ENCODE data around the gene LAMC3.

The LAMC3 gene

DNA sequence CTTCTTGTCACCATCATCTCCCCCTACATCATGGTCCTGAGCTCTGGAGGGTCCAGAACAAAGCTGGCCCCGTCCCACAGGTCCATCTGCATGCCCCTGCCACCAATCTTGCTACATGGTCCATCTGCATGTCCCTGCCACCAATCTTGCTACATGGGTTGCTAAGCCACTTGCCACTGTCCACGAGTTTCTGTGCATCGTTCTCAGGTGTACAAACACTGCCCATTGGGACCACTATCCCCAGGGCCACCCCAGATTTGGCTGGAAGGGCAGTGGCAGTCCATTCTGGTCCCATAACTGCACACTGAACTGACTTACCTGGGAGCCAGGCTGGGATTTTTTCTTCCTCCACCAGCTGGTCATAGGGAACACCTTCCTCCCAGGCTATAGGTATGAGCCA is 8.0 kb upstream of the LAMC3 start:
- ChIA-PET CTCF (interaction anchor here (0.7 to 11.0 kb wide), 7 partner anchors 10 to 296 kb away, joined by 3 to 235 read pairs (median 4); no protein-coding TSS in a partner anchor), POLR2A (no interaction called here)
- TF ChIP-seq, protein P1, sequence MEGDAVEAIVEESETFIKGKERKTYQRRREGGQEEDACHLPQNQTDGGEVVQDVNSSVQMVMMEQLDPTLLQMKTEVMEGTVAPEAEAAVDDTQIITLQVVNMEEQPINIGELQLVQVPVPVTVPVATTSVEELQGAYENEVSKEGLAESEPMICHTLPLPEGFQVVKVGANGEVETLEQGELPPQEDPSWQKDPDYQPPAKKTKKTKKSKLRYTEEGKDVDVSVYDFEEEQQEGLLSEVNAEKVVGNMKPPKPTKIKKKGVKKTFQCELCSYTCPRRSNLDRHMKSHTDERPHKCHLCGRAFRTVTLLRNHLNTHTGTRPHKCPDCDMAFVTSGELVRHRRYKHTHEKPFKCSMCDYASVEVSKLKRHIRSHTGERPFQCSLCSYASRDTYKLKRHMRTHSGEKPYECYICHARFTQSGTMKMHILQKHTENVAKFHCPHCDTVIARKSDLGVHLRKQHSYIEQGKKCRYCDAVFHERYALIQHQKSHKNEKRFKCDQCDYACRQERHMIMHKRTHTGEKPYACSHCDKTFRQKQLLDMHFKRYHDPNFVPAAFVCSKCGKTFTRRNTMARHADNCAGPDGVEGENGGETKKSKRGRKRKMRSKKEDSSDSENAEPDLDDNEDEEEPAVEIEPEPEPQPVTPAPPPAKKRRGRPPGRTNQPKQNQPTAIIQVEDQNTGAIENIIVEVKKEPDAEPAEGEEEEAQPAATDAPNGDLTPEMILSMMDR (IDR thresholded peaks at IDR 0.05; ENCODE audit: insufficient read depth, low read length, missing control alignments), result no peak
- H3K4me3 ChIP-seq (ENCODE audit: low read depth, low read length), result no peak overlapping the region
- DNase-seq (ENCODE audit: low read depth, low spot score), result no peak

- DNase-seq (ENCODE audit: low read depth, low spot score), result no peak
- POLR2A ChIA-PET, result no interaction called here
- TF ChIP-seq, protein P1 (IDR thresholded peaks at IDR 0.05; ENCODE audit: insufficient read depth, low read length, missing control alignments), result no peak
- H3K4me3 ChIP-seq (ENCODE audit: low read depth, low read length), result no peak overlapping the region
- CTCF ChIA-PET, result interaction anchor here (1.4 to 11.0 kb wide), 4 partner anchors 89 to 297 kb away, joined by 3 to 235 read pairs (median 86); no protein-coding TSS in a partner anchor
Observed at GRCh38 chr9:131001990-131002389, 7.0 kb upstream of the LAMC3 start.

GRCh38 chr9:131006601-131007000 is 2.4 kb upstream of the LAMC3 start:
- no peak for DNase-seq (ENCODE audit: low read depth, low spot score)
- POLR2A ChIA-PET, result no interaction called here
- CTCF ChIA-PET, result interaction anchor here (0.9 to 1.7 kb wide), 6 partner anchors 9 to 305 kb away, joined by 3 to 17 read pairs (median 4); no protein-coding TSS in a partner anchor
- TF ChIP-seq, protein P1 (IDR thresholded peaks at IDR 0.05; ENCODE audit: insufficient read depth, low read length, missing control alignments), result no peak
- no peak overlapping the region for H3K4me3 ChIP-seq (ENCODE audit: low read depth, low read length)

GRCh38 chr9:131008086-131008485 is 888 bp upstream of the LAMC3 start:
- no peak for DNase-seq (ENCODE audit: low read depth, low spot score)
- no peak overlapping the region for H3K4me3 ChIP-seq (ENCODE audit: low read depth, low read length)
- TF ChIP-seq, protein P1 (IDR thresholded peaks at IDR 0.05; ENCODE audit: insufficient read depth, low read length, missing control alignments), result no peak
- CTCF ChIA-PET, result interaction anchor here (0.6 to 1.7 kb wide), 5 partner anchors 10 to 150 kb away, joined by 3 to 17 read pairs (median 4); no protein-coding TSS in a partner anchor
- POLR2A ChIA-PET, result no interaction called here

- CTCF ChIA-PET, result interaction anchor here (1.0 to 1.7 kb wide), 2 partner anchors 11 to 38 kb away, joined by 3 to 10 read pairs; no protein-coding TSS in a partner anchor
- DNase-seq (ENCODE audit: low read depth, low spot score), result no peak
Observed at GRCh38 chr9:131008563-131008908, 438 bp upstream of the LAMC3 start.

DNA sequence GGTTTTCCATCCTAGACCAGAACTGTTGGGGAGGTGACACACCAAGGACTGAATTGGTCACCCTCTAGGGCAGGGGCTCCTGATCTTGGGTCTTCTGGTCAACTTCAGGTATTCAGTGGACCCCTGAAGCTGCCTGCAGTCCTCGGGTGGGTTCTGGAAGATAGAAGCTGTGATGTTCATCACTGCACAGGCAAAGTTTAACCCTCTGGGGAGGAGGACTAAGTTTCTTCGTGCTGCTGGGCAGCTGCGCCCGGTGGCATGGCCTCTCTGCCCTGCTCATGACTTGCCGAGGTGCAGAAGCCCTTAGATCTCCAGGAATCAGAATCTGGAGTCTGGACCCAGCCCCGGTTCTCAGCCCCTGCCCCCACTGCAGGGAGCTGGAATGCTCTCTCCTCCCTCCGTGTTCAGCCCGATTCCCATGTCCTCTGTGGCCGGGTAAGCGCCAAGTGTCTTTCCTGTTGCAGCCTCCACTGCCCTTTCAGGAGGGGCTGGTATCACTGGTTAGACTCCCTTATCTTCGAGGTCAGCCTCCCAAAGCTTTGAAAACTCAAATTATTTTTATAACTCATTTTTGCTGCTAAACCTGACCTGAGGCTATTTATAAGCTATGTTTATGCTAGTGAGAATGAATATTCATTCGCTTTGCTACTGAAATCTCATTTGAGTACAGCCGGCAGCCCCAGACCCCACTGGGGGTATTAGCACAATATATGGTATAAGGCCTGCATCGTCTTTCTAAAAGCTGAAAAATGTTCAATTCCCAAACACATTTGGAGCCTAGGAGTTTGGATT is 1.7 kb downstream of the LAMC3 start:
- H3K4me3 ChIP-seq (ENCODE audit: low read depth, low read length), result no peak overlapping the region
- ChIA-PET CTCF (interaction anchor here (0.8 to 2.7 kb wide), 12 partner anchors 10 to 325 kb away, joined by 3 to 15 read pairs (median 4); no protein-coding TSS in a partner anchor), POLR2A (interaction anchor here (0.7 kb wide), 1 partner anchor 53 kb away, joined by 3 read pairs; no protein-coding TSS in a partner anchor)
- DNase-seq (ENCODE audit: low read depth, low spot score), result no peak
- TF ChIP-seq, protein P1 (IDR thresholded peaks at IDR 0.05; ENCODE audit: insufficient read depth, low read length, missing control alignments), result no peak

More at GRCh38 chr9:131008563-131008908, 438 bp upstream of the LAMC3 start:
- H3K4me3 ChIP-seq (ENCODE audit: low read depth, low read length), result peak overlapping the region; percentile 12; the same call in 1 of the 2 replicates
- POLR2A ChIA-PET, result no interaction called here
- TF ChIP-seq, protein P1 (IDR thresholded peaks at IDR 0.05; ENCODE audit: insufficient read depth, low read length, missing control alignments), result no peak
